ENCODE measurements around the gene MITF.

Gene MITF

GRCh38 chr3:69761896-69762767 is 22.9 kb downstream of the MITF start:
- no peak for DNase-seq

- DNase-seq: no peak
These were observed 23.5 kb downstream of the MITF start for GRCh38 chr3:69762768-69763229.

DNA sequence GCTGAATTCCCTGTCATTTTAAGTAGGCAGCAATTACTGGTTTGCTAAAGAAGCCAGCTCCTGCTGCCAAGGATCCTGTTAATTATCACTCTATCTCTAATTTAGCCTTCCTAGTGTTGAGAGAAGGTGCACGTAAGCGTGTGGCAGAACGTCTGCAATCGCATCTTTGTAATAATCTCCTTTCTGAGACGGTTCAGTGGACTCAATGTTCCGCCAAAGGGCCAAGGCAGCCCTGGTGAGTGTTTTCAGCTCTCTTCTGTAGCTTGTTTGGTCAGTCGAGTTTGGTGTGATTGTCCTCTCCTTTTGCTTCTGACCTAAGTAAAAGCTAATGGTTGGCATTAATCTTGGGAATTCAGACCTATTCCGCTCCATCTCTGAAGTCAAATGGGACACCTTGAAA is 24.2 kb downstream of the MITF start:
- DNase-seq: no peak

DNA sequence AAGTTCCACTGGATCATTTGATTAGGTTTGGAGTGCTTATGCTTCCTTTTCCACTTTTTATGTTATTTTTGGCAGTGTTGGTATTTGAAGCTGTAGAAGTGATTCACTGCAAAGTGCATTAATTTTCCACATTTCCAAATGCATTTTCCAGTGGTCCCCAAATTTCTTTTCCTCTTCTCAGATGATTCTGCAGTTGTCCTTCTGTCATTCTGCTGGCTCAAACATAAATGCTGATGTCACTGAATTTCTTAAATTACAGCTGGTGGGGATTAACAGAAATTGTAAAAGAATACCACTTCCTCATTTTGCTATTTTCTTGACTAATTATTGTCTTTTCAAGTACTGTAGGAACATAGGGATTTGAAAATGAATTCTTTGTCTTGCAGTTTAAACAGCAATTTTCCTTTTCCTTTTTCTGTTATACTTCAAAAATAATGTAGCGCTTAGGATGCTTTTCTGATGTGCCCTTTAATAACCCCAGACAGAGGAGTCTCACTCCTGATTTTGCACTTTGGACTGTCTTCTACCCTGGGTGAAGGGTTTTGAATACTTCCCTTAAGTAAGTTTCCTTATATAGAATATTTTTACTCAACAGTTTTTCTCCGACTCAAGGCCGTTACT is 25.0 kb downstream of the MITF start:
- peak; percentile 85 for DNase-seq

GRCh38 chr3:69764861-69765260 is 25.6 kb downstream of the MITF start:
- no peak for DNase-seq

- DNase-seq: no peak
These were observed 27.4 kb downstream of the MITF start for GRCh38 chr3:69766638-69767037.

- DNase-seq: no peak
These were observed 28.3 kb downstream of the MITF start for GRCh38 chr3:69767571-69767970.

DNA sequence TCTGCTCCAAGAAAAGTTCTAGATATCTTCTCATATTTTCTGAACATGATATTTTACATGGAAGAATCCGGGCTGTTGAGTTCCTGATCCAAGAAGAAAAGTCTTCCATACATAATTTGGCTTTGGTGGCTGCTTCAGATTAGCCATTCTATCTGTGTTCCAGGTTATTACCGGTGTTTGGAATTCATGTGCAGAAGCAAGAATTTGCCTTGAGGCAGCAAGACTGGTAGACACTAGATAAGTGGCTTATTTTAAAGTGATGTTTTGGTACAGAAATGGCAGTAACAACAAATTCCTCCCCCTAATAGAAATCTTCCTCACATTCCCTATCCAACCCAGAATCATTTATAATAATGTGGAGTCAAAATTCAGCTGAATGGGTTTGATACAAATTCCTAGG is 29.2 kb downstream of the MITF start:
- DNase-seq: no peak

- DNase-seq: no peak
These were observed 31.0 kb downstream of the MITF start for GRCh38 chr3:69770219-69770618.

DNA sequence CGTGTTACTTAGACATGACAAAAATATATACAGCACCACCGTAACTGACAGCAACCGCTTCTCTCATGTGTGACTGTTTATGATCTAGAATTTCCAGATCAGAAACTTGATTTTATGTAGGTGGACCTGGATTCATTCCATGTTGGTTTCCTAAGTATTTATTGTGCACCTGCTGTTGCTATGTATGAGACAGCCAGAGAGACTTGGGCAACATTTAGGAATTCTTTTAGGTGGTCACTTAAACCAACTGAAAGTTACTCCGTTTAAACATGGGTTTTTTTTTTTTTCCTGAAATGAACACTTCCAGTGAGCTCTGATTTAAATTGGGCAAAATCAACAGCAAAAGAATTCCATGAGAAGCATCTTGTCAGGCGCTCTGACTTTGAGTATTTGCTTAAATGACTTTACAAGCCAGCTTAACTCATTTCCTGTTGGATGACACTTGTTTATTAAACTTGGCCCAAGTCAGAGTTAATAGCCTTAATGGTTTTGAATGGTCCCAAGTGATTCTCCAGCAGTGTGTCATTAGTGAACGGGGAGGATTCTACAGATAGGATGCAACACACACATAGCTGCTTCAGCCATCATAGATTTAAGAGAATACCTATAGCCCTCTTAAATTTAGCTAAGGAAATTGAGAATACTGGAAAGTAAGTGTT is 31.8 kb downstream of the MITF start:
- DNase-seq: no peak

GRCh38 chr3:69772152-69772867 is 33.0 kb downstream of the MITF start:
- no peak for DNase-seq

- no peak for DNase-seq
These were observed 34.8 kb downstream of the MITF start for GRCh38 chr3:69774029-69774428.

- no peak for DNase-seq
These were observed 36.5 kb downstream of the MITF start for GRCh38 chr3:69775751-69776150.

DNA sequence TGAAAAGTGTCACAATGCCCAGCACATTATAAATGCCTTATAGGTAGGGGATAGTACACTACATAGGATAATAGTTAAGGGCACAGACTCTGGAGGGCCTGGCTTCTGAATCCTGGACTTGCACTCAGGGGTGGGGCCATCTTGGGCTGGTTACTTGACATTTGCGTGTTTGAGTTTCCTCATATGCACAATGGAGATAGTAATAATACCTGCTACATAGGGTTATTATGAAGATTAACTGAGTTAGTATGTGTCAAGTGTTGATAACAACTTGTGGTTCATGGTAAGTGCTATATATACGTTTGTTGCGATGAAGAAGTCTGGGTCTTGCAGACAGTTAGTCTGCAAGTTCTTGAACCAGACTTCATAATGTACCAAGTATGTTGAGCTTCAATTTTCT is 37.0 kb downstream of the MITF start:
- no peak for DNase-seq

- peak; percentile 71 for DNase-seq
These were observed 37.8 kb downstream of the MITF start for GRCh38 chr3:69776920-69777581.

DNA sequence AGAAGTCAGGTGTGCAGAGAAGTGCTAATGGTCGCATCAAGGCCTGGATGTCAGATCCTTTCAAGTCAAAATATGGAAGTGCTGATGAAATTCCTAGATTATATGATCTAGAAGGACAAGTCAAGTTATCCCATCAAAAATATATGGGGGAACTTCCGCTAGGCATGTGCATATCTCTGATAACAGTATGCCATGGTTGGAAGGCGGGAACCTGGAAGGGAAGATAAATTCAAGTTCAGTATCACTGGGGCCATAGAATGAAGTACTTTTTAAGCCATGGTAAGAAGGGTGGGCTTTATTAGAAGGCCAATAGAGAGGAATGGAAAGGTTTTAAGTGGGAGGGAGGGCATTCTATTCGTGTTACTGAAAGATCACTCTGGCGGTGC is 38.3 kb downstream of the MITF start:
- DNase-seq: no peak

DNA sequence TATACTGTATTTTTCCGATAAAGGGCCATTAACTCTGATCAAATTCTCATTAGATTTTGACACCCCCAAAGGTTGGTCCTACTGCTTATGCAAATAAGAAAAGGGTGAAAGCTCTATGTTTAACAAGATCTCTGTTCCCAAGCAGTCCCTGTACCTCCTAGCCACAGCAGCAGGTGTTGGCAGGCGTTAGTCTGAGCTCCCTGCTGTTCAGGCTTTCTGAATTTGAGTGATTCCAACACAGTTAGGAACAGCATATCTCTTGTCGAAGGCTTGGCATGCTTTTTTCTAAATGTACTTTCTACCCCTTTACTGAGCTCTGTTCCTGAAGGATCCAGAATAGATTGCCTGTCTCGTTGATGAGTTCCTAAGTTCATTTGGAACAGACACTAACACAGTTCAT is 42.3 kb downstream of the MITF start:
- no peak for DNase-seq

DNA sequence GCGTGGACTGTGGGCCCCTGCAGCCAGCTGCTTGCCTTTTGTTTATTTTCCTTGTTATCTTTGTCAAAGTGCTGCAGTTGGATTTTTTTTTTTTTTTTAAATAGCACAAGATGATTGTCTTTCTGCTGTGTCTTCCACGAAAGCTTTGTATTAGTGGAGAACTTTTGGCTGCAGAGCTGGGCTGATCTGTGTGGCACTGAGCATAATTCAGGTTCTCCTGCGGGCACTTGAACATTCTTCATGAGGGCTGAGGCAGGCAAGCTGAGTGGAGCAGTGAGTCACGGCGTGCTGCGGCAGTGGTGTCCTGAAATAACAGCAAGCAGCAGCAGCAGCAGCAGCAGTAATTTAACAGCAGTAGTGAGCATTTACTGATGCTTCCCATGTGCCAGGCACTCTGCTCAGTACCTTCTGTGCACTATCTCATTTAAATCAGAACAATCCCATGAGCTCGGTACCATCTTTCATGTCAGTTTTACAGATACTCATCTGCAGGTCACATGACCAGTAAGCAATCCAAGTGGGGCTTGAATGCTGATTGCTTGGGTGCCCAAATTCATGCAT is 45.8 kb downstream of the MITF start:
- no peak for DNase-seq

- DNase-seq: no peak
These were observed 46.6 kb downstream of the MITF start for GRCh38 chr3:69785769-69786320.

DNA sequence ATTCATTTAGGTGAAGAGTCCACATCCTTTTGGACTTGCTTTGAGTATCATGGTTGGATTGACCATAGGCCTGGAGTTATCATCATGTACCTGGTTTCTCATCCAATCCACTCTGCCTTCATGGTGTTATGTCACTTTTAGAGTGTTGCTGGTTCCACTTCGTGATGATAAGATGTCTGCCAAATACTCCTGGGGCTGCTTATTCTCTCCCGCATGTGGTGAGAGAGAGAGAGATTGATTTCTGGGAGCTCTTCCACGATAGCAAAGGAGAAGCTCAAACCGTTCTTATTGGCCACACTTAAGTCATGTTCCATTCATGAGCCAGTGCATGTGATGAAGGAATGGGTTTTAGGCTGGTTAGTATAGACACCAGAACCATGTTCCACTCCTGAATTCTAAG is 47.6 kb downstream of the MITF start:
- no peak for DNase-seq

DNA sequence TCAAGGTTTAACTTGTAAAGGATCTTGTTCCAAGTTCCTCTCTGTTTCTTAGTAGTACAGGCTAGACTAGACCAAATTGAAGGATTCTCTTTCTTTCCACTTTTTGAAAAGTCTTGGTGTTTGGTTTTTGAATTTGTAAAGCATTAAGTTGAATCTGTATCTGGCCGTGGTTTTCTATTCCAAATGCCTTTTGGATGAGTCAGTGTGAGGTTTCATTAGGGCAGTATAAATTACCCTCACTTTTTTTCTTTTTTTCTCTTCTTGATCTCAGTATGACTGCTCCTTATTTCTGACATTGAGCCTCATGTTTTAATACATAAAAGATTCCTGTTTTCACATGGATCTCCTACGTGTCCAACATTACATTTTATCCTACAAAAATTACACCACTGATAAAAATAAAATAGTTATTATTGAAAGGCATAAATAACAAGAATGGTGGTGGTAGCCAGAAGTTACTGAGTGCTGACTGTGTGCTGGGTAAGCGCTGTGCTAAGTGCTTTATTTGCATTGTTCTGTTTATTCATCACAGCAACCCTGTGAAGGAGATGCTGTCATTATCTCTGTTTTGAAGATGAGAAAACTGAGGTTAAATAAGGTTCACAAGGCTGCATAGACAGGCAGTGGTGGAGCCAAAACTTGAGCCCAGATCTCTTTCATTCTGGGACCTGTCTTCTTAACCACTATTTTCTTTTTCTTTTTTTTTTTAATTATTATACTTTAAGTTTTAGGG is 48.3 kb downstream of the MITF start:
- no peak for DNase-seq

Measured in MV-4-11 (cell line).